ENCODE results near the gene TAC3.
"Not testable (repeated sequence)": the region's sequence is repeated elsewhere in the genome, so short reads cannot be mapped to it uniquely, and the experiment has no call there.

DNA sequence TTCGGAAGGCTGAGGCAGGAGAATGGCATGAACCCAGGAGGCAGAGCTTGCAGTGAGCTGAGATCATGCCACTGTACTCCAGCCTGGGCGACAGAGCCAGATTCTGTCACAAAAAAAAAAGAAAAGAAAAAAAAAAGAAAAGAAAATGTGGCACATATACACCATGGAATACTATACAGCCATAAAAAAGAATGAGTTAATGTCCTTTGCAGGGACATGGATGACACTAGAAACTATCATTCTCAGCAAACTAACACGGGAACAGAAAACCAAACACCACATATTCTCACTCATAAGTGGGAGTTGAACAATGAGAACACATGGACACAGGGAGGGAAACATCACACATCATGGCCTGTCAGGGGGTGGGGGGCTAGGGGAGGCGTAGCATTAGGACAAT, 39.0 kb downstream of the TAC3 start:
- TF ChIP-seq ARNTL (CRISPR knock-in tag; IDR thresholded peaks at IDR 0.05; ENCODE audit: borderline replicate concordance, low read depth); ZFP3 (CRISPR knock-in tag; IDR thresholded peaks at IDR 0.05): not testable (repeated sequence)

All from SK-N-SH treated with all-trans-retinoic acid at 6 μM for 48 hours (cell line).